Measurements from ENCODE around the gene CDS2.

CDS2 gene

GRCh38 chr20:5222919-5223634, 96.3 kb downstream of the CDS2 start:
- H3K4me3 ChIP-seq (replicated peaks; ENCODE audit: low read depth, low read length): no peak overlapping the region
- peak; percentile 19 for DNase-seq (ENCODE audit: extremely low read depth, low read depth)
- peak; percentile 96 for TF ChIP-seq CTCF (IDR thresholded peaks at IDR 0.05; ENCODE audit: low read depth, low read length, missing control alignments)

- no peak for TF ChIP-seq CTCF (IDR thresholded peaks at IDR 0.05; ENCODE audit: low read depth, low read length, missing control alignments)
- no peak for DNase-seq (ENCODE audit: extremely low read depth, low read depth)
- no peak overlapping the region for H3K4me3 ChIP-seq (replicated peaks; ENCODE audit: low read depth, low read length)
Observed at GRCh38 chr20:5230544-5230943, 103.7 kb downstream of the CDS2 start.

- DNase-seq (ENCODE audit: extremely low read depth, low read depth): no peak
- H3K4me3 ChIP-seq (replicated peaks; ENCODE audit: low read depth, low read length): no peak overlapping the region
- TF ChIP-seq CTCF (IDR thresholded peaks at IDR 0.05; ENCODE audit: low read depth, low read length, missing control alignments): no peak
Observed at GRCh38 chr20:5234158-5234557, 107.3 kb downstream of the CDS2 start.

GRCh38 chr20:5234978-5235377, 108.2 kb downstream of the CDS2 start:
- DNase-seq (ENCODE audit: extremely low read depth, low read depth): no peak
- H3K4me3 ChIP-seq (replicated peaks; ENCODE audit: low read depth, low read length): no peak overlapping the region
- TF ChIP-seq CTCF (IDR thresholded peaks at IDR 0.05; ENCODE audit: low read depth, low read length, missing control alignments): no peak
